Measurements from ENCODE around the gene KCNN3.

The KCNN3 gene

DNA sequence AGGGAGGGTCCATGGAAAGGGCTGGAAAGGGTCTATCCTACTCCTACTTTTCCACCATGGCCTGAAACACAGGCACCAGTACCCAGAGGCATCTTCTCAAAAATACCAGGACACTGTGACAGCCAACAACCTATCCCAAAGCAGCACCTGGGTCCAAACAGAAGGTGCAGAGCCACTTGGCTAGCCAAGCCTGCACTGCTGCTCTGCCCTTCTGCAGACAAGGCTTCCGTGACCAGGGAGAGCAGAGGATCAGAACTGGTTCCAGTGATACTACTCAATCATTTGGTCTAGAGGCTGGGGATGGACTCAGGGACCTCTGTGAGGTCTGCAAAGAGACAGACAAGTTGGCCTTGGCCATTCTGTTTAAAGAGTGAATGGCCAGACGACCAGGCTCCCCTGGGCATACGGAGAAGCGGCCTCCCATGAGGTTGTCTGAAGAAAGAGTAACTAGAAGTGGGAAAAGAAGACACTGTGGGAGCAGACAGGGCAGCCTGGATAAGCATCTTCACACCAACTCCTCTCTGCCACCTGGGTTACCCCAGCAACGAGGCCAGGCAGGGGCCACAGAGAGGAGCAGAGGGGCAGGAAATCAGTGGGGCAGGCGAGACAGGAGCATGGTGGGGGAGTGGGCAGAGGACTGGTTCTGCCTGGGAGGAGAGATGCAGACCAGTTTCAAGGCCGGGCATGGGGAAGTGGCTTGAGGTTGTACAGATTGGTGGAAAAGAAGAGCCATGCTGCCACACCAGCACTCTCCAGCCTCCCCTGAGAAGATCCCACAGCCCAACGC is 5.7 kb downstream of the KCNN3 start:
- no peaks in the 10 kb centered on the region for H4K20me1 ChIP-seq (ENCODE audit: insufficient read depth, low read length)
- no peak overlapping the region for H3K9ac ChIP-seq (ENCODE audit: low read length)
- H3K4me3 ChIP-seq (ENCODE audit: low read length) = no peak overlapping the region
- H3K4me1 ChIP-seq (ENCODE audit: low read length) = peaks cover 52% of the 10 kb centered on the region
- H3K27me3 ChIP-seq (replicated peaks; ENCODE audit: insufficient read depth, low read length) = no peaks in the 10 kb centered on the region
- TF ChIP-seq, protein P1, sequence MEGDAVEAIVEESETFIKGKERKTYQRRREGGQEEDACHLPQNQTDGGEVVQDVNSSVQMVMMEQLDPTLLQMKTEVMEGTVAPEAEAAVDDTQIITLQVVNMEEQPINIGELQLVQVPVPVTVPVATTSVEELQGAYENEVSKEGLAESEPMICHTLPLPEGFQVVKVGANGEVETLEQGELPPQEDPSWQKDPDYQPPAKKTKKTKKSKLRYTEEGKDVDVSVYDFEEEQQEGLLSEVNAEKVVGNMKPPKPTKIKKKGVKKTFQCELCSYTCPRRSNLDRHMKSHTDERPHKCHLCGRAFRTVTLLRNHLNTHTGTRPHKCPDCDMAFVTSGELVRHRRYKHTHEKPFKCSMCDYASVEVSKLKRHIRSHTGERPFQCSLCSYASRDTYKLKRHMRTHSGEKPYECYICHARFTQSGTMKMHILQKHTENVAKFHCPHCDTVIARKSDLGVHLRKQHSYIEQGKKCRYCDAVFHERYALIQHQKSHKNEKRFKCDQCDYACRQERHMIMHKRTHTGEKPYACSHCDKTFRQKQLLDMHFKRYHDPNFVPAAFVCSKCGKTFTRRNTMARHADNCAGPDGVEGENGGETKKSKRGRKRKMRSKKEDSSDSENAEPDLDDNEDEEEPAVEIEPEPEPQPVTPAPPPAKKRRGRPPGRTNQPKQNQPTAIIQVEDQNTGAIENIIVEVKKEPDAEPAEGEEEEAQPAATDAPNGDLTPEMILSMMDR (IDR thresholded peaks at IDR 0.05; ENCODE audit: low read length) = no peak
- TF ChIP-seq EZH2 (optimal IDR thresholded peaks at IDR 0.05; ENCODE audit: low read depth, low read length) = no peak
- TF ChIP-seq EZH2phosphoT487 (IDR thresholded peaks at IDR 0.05; ENCODE audit: low read length) = no peak
- H3K27ac ChIP-seq (ENCODE audit: low read length) = no peak overlapping the region
- no peak for DNase-seq
- peaks cover 11% of the 10 kb centered on the region for H3K79me2 ChIP-seq (ENCODE audit: low read length)
- no peak overlapping the region for H3K4me2 ChIP-seq (ENCODE audit: low read depth, low read length)
- no peaks in the 10 kb centered on the region for H3K36me3 ChIP-seq (replicated peaks; ENCODE audit: insufficient read depth, low read length)
- H3K9me2 ChIP-seq (replicated peaks; ENCODE audit: insufficient read depth, low read length) = no peaks in the 10 kb centered on the region
- H2AFZ ChIP-seq (ENCODE audit: low read length) = no peak overlapping the region
- H3F3A ChIP-seq (ENCODE audit: insufficient read depth, low read length) = peaks cover 21% of the 10 kb centered on the region
- no peaks in the 10 kb centered on the region for H3K9me3 ChIP-seq (replicated peaks; ENCODE audit: insufficient read depth, low read length)

DNA sequence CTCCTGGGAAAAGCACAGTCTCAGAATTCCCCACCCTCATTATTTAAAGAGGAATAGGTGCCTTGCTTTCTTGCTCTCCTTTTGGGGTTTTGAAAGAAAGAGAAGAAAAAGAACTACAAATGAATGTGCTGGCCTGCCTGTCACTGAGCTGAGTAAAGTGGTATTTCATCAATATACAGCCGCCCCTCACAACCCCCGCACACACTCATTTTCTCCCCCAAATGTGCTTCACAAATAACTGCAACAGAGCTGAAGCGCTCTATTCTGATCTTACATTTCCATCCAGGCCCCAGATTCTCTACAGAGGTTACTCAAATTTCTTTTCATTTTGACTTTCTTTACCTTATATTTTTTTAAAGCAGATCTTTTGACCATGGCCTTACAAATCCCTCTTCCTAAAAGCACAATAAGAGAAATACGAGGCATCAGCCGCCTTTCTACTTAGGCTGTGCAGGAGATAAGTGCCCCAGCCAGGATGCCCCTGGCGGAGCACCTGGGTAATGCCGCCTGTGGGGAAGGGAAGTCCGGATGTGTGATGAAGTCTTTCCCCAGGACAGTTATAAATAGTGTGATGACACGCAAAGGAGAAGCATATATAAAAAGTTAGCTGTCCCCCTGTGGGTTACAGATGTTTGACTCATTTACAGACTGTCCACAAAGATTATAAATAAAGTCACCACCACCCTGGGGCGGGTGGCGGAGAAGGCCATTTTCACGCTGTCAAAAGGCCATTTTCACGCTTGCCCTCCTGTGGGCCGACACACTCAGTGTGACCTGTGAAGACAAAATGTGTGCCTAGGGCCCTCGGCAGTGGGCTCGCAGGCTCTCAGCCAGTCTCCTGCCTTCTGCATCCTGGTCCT is 6.5 kb downstream of the KCNN3 start:
- Histone ChIP-seq H3K79me2 (ENCODE audit: low read length) (peaks cover 15% of the 10 kb centered on the region), H3F3A (ENCODE audit: insufficient read depth, low read length) (peaks cover 28% of the 10 kb centered on the region), H3K27ac (ENCODE audit: low read length) (no peak overlapping the region), H4K20me1 (ENCODE audit: insufficient read depth, low read length) (no peaks in the 10 kb centered on the region), H3K36me3 (replicated peaks; ENCODE audit: insufficient read depth, low read length) (no peaks in the 10 kb centered on the region), H3K9ac (ENCODE audit: low read length) (no peak overlapping the region), H3K9me2 (replicated peaks; ENCODE audit: insufficient read depth, low read length) (no peaks in the 10 kb centered on the region), H3K27me3 (replicated peaks; ENCODE audit: insufficient read depth, low read length) (no peaks in the 10 kb centered on the region), H3K9me3 (replicated peaks; ENCODE audit: insufficient read depth, low read length) (no peaks in the 10 kb centered on the region), H3K4me2 (ENCODE audit: low read depth, low read length) (no peak overlapping the region), H3K4me3 (ENCODE audit: low read length) (no peak overlapping the region), H2AFZ (ENCODE audit: low read length) (no peak overlapping the region), H3K4me1 (ENCODE audit: low read length) (peaks cover 56% of the 10 kb centered on the region)
- TF ChIP-seq, protein P1 (IDR thresholded peaks at IDR 0.05; ENCODE audit: low read length) = peak; percentile 44
- no peak for TF ChIP-seq EZH2 (optimal IDR thresholded peaks at IDR 0.05; ENCODE audit: low read depth, low read length)
- DNase-seq = no peak

DNA sequence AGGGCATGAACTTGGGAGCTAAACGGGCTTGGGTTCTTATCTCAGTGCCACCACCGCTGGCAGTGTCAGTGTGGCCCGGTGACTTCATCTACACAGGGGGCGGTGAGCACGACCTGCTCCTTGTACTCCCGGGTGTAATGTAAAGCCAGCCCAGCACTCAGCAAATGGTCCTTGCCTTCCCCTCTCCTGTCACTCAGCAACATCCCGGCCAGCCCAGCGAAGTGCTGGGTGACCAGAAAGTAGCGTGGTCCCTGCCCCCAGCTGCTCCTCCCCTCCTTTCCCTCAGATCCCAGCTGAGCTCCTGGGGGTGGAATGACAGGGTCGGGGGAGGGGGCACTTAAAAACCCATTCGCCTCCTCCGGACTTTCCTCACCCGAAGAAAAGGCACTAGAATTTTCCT is 7.2 kb downstream of the KCNN3 start:
- H3K4me2 ChIP-seq (ENCODE audit: low read depth, low read length) = no peak overlapping the region
- H4K20me1 ChIP-seq (ENCODE audit: insufficient read depth, low read length) = no peaks in the 10 kb centered on the region
- TF ChIP-seq EZH2 (optimal IDR thresholded peaks at IDR 0.05; ENCODE audit: low read depth, low read length) = no peak
- TF ChIP-seq EZH2phosphoT487 (IDR thresholded peaks at IDR 0.05; ENCODE audit: low read length) = no peak
- TF ChIP-seq, protein P1 (IDR thresholded peaks at IDR 0.05; ENCODE audit: low read length) = no peak
- no peak overlapping the region for H3K4me3 ChIP-seq (ENCODE audit: low read length)
- peaks cover 62% of the 10 kb centered on the region for H3K4me1 ChIP-seq (ENCODE audit: low read length)
- H3K9me3 ChIP-seq (replicated peaks; ENCODE audit: insufficient read depth, low read length) = no peaks in the 10 kb centered on the region
- H3K27ac ChIP-seq (ENCODE audit: low read length) = no peak overlapping the region
- no peak overlapping the region for H3K9ac ChIP-seq (ENCODE audit: low read length)
- no peaks in the 10 kb centered on the region for H3K36me3 ChIP-seq (replicated peaks; ENCODE audit: insufficient read depth, low read length)
- peaks cover 32% of the 10 kb centered on the region for H3F3A ChIP-seq (ENCODE audit: insufficient read depth, low read length)
- H3K27me3 ChIP-seq (replicated peaks; ENCODE audit: insufficient read depth, low read length) = no peaks in the 10 kb centered on the region
- no peak for DNase-seq
- H3K79me2 ChIP-seq (ENCODE audit: low read length) = peaks cover 17% of the 10 kb centered on the region
- no peak overlapping the region for H2AFZ ChIP-seq (ENCODE audit: low read length)
- no peaks in the 10 kb centered on the region for H3K9me2 ChIP-seq (replicated peaks; ENCODE audit: insufficient read depth, low read length)
